NCI-H146 (cell line): ENCODE data around the gene PNPLA5.
A peak's percentile ranks its signal among the peaks of the same experiment; 100 is the strongest.

Experiments used
- DNase-seq: peaks from one replicate; lab custom pipeline; 2025; lab: John Stamatoyannopoulos, UW

Gene PNPLA5

DNA sequence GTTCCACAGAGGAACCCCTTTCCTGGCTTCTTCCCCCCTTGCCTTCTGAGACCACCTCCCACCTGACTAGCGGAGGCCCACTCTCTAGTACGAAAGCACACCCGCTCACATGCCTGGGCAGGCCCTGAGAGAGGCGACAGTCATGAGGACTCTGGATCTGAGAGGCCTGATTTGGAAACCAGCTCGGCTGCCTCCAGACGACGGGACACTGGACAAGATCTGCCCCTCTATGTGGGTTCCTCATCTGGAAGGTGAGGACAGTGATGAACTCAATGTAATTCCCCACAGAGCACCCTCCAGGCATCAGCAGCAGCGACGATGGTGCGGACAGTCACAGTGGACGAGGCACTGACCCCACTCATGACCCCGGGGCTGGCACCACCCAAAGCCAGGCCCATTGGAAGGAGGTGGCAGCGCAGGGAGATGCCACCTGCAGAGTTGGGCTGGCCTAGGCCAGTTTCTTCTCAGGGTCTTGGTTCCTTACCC is 37.0 kb downstream of the PNPLA5 start:
- no peak for DNase-seq

DNA sequence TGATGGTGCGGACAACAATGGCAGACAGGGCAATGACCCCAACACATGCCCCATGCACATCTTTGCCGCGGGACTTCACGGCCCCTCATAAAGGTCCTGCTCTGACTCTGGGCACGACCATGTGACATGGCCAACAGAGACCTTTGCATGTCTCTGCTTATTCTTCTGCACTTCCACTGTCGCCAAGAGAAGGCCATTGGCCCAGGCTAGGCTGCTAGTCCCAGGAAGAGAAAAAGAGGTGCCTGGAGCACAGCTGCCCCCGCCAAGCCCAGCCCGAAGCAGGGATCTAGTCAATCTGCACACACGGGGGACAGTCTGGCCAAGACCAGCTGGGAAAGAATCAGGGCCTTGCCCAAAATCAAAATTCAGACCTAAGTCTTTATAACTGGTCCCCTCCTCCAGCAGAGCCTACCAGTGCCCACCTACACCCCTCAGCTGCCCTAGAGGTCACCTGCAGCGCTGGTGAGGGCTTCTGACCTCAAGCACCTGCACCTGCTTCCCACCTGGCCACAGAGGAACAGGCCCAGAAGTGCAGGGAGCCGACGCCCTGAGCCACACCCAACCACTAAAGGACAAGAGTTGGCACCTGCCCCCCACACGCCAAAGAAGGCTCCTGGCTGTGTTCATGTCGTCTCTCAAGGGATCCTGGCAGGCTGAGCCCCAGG is 37.6 kb downstream of the PNPLA5 start:
- DNase-seq, result no peak

GRCh38 chr22:43853328-43853931 is 38.4 kb downstream of the PNPLA5 start:
- DNase-seq, result no peak

DNA sequence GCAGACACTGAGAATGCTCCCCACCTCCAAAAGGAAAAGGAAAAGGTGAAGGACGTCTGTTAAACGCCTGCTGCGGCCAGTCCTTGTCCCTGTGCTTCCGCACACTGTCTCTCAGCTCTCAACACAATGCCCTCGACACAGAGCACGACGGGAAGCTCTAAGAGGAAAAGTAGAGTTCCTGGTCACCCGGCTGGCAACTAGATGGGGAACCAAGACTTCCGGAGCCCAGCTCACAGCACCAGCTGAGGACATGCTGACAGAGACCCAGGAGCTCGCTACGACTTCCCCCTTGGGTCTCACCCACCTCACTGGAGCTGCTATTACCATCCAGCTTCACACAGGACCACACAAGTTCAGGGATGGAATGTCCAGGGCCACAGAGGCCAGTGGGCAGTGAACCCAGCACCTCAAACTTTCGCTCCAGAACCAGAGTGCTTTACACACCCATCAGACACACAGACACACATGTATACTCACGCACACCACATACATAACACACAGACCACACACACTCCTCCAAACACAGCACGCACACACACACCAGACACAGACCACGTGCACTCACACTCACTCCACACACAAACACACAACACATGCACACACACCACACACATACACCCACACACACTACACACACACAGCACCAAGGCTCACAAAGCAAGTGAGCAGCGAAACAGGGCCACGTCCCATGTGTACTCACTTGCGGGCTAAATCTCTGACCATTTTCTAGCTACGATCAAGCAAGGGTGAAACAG is 39.1 kb downstream of the PNPLA5 start:
- no peak for DNase-seq

GRCh38 chr22:43851979-43852307 is 39.9 kb downstream of the PNPLA5 start:
- no peak for DNase-seq

DNA sequence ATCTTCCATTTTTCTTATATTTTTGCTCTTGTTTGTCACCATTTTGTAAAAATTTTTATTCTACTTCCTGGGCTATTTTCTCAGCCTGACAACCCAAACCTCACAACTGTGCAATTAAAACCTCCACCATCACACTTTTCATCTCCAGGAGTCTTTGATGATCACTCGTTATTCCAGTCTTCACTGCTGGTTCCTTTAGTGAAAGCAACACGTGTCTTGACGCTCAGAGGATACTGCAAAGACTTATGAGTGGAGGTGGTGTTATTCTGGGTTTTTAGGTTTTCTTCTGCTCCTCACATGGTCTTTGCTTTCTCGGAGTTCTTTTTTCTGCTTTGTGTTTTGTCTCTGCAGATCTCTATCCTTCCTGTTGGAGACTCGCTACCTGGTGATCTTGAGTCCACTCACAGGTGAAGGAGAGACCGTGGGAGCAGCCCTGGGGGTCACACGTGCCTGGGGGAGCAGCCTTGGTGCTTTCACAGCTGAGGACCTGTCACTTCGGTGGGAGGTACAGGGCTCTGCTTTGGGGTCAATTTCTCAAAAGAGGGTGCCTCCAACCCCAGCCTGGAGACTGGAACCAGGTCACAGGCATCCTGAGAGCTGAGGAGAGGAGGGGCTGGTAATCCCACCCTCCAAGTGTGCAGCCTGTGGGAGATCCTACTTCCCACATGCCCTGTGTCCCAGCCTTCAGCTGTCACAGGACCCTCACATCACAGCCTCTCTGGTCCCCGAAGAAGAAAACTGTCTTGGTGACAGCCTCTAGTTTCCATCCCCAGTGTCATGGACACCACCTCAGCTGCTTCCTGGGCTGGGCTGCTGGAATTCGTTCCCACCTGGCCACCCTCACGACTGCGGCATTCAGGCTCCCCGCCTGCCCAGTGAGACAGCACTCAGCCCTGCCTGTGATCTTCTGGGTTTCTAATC is 40.5 kb downstream of the PNPLA5 start:
- no peak for DNase-seq

GRCh38 chr22:43850529-43850928 is 41.3 kb downstream of the PNPLA5 start:
- no peak for DNase-seq

- DNase-seq, result no peak
Measured at GRCh38 chr22:43849731-43850130, 42.1 kb downstream of the PNPLA5 start.

GRCh38 chr22:43848366-43849171 is 43.2 kb downstream of the PNPLA5 start:
- peak; percentile 82 for DNase-seq

- no peak for DNase-seq
Measured at GRCh38 chr22:43847376-43848289, 44.2 kb downstream of the PNPLA5 start.

GRCh38 chr22:43846966-43847365 is 44.8 kb downstream of the PNPLA5 start:
- DNase-seq, result no peak

- no peak for DNase-seq
Measured at GRCh38 chr22:43845981-43846380, 45.8 kb downstream of the PNPLA5 start.

- no peak for DNase-seq
Measured at GRCh38 chr22:43844560-43845545, 47.0 kb downstream of the PNPLA5 start.

DNA sequence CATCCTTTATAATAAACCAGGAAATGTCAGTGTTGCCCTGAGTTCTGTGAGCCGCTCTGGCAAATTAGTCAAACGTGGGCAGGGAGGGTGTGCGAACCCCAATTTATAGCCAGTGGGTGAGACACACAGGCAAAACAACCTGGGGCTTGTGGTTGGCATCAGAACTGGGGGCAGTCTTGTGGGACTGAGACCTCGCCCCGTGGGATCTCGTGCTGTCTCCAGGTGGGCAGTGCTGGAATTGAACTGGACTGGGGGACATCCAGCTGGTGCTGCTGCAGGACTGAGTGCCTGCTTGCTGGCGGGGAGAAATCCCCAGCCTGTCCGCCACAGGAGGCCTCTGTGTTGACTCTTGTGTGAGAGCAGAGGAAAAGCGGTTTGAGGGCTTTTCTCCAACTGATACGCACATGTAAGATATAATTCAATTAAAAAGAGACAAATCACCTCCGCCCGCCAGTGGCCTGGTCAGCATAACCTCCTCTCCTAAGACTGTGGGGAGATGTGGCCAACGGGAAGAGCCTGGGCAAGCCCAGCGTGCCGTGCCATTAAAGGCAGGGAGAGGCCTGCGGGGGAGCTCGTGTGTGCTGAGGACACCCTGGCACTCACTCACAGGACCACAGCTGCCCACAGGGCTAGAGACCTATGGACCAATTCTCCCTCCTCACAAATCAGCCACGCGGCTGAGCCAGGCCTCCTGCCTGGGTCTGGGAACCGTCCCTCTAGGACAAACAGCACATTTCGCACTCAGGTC is 47.9 kb downstream of the PNPLA5 start:
- no peak for DNase-seq

DNA sequence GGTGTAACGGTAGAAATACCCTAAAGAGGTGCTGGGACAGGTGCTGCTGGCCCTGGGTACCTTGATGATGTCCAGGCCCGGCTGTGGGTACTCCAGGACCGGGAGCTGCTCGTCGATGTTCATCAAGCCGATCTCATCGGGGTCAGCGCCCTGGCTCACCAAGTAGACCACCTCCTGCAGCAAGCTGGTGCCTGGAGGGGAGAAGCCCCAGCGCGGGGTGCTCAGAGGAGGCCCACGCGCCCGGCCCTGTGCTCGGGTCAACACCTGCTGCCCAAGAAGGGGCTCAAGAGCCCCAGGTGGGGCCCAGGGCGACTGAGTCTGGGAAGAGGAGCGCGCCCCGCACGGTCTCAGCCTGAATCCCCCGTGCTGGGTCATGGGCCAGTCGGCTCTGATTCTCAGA is 50.1 kb downstream of the PNPLA5 start:
- no peak for DNase-seq

- no peak for DNase-seq
Measured at GRCh38 chr22:43840851-43841250, 51.0 kb downstream of the PNPLA5 start.

DNA sequence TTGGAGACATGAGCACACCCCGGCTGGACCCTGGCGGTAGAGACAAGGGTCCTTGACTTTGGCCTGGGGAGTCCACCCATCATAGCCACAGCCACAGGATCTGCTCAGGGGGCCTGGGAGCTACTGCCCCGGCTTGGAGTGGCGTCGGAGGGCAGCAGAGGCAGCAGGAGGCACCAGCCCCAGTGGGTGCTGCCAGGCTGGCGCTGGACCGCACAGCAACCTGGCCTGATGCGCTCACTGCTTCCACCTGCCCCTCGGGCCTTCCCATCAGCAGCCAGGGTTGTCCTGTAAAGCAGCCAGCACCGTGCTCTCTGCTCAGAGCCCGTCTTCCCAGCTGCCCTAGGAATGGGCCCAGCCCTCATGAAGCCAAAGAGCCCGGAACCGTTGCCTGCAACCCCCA is 51.4 kb downstream of the PNPLA5 start:
- no peak for DNase-seq

DNA sequence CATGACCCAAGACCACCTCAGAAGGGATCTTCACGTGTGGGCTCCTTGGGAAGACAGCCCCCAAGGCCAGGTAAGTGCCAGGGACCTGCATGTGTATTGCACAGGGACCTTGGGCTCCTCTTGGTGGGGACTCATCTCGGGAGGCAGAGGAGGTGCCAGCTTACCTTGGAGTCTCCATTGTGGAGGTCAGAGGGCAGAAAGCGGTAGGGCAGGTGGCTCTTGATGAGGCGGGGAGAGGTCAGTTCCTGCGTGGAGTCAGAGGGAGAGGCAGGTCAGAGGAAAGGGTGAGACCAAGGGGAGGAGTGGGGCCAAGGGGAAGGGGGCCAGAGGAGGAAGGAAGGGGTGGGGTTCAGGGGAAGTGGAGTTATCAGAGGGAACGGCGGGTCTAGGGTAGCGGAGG is 52.0 kb downstream of the PNPLA5 start:
- DNase-seq, result no peak
